SU-DHL-6 (cell line): Measurements from ENCODE around the gene MRGPRF.

Experiments
- H2AFZ ChIP-seq: fragments of 200-600 bp; sonication (generic); 2 replicates; pipeline ENCODE4 v1.6.1; 2014; ENCODE audit warnings: low read depth, mild to moderate bottlenecking, moderate library complexity, mixed read lengths, antibody characterized with exemption, low read length; ENCODE audit not compliant: severe bottlenecking
- H3F3A ChIP-seq: fragments of 200-600 bp; shearing (Covaris generic); 2 replicates; pipeline ENCODE4 v1.6.0; 2016; ENCODE audit warnings: antibody characterized with exemption, mild to moderate bottlenecking; ENCODE audit not compliant: insufficient read depth
- H3K27ac ChIP-seq: fragments of 200-600 bp; sonication (generic); 2 replicates; pipeline ENCODE4 v1.5.1; 2016; ENCODE audit warnings: low read depth, mild to moderate bottlenecking, low read length, moderate library complexity, mixed read lengths
- H3K27me3 ChIP-seq: fragments of 200-600 bp; sonication (generic), shearing (Covaris generic); 2 replicates; pipeline ENCODE4 v1.6.0; 2014; ENCODE audit warnings: mild to moderate bottlenecking, low read length
- H3K36me3 ChIP-seq: fragments of 200-600 bp; sonication (generic); 2 replicates; pipeline ENCODE4 v1.6.1; 2014; ENCODE audit warnings: mild to moderate bottlenecking, low read length, mixed read lengths
- H3K4me2 ChIP-seq: fragments of 300-600, 200-600 bp; shearing (Covaris generic), sonication (generic); 2 replicates; pipeline ENCODE4 v1.6.0; 2014; ENCODE audit warnings: low read length, low read depth, mild to moderate bottlenecking; ENCODE audit not compliant: poor library complexity, severe bottlenecking
- H3K4me3 ChIP-seq: fragments of 200-600 bp; sonication (generic); 2 replicates; pipeline ENCODE4 v1.5.1; 2014; ENCODE audit warnings: antibody characterized with exemption, low read length, mild to moderate bottlenecking, mixed read lengths; ENCODE audit not compliant: insufficient read depth, poor library complexity, severe bottlenecking
- H3K79me2 ChIP-seq: fragments of 200-600 bp; sonication (generic); 2 replicates; pipeline ENCODE4 v1.6.1; 2014; ENCODE audit warnings: mild to moderate bottlenecking, low read length, moderate library complexity; ENCODE audit not compliant: insufficient read depth
- H3K9ac ChIP-seq: fragments of 200-600 bp; sonication (generic); 2 replicates; pipeline ENCODE4 v1.7.0; 2014; ENCODE audit warnings: mild to moderate bottlenecking, low read length
- H3K9me2 ChIP-seq: fragments of 200-600 bp; sonication (generic); replicated peaks from 2 replicates; pipeline ENCODE4 v1.6.1; 2014; ENCODE audit warnings: low read length; ENCODE audit not compliant: insufficient read depth
- H3K9me3 ChIP-seq: fragments of 200-600 bp; sonication (generic); 2 replicates; pipeline ENCODE4 v1.6.1; 2014; ENCODE audit warnings: low read length, mixed read lengths; ENCODE audit not compliant: insufficient read depth
- H4K20me1 ChIP-seq: fragments of 200-600 bp; sonication (generic); 2 replicates; pipeline ENCODE4 v1.6.1; 2014; ENCODE audit warnings: low read depth, mild to moderate bottlenecking, antibody characterized with exemption, low read length, moderate library complexity, mixed read lengths
- CTCF ChIP-seq: fragments of 200-600 bp; sonication (generic); IDR thresholded peaks from one replicate; pipeline ENCODE4 v1.5.1; 2017; ENCODE audit warnings: antibody characterized with exemption, mild to moderate bottlenecking, low read length, moderate library complexity; ENCODE audit not compliant: insufficient read depth, poor library complexity, severe bottlenecking
- EZH2phosphoT487 ChIP-seq: fragments of 200-600 bp; sonication (generic), shearing (Covaris generic); conservative IDR thresholded peaks from 2 replicates; pipeline ENCODE4 v1.6.1; 2018; ENCODE audit warnings: mild to moderate bottlenecking, antibody characterized with exemption, low read length, moderate library complexity, mixed read lengths

The MRGPRF gene

GRCh38 chr11:69041516-69041915 lies 28.5 kb upstream of the MRGPRF start:
- H3K4me2 ChIP-seq, result no peak overlapping the region
- H3F3A ChIP-seq, result no peaks in the 10 kb centered on the region
- no peak overlapping the region for H3K27ac ChIP-seq
- no peaks in the 10 kb centered on the region for H3K9me3 ChIP-seq
- no peaks in the 10 kb centered on the region for H3K36me3 ChIP-seq
- TF ChIP-seq EZH2phosphoT487 (no peak), CTCF (no peak)
- H2AFZ ChIP-seq, result no peak overlapping the region
- H3K4me3 ChIP-seq, result no peak overlapping the region
- no peaks in the 10 kb centered on the region for H4K20me1 ChIP-seq
- H3K9ac ChIP-seq, result no peak overlapping the region
- H3K9me2 ChIP-seq, result no peaks in the 10 kb centered on the region
- no peaks in the 10 kb centered on the region for H3K27me3 ChIP-seq
- H3K79me2 ChIP-seq, result no peaks in the 10 kb centered on the region

GRCh38 chr11:69040581-69041260 lies 27.7 kb upstream of the MRGPRF start:
- TF ChIP-seq EZH2phosphoT487 (no peak), CTCF (no peak)
- Histone ChIP-seq H2AFZ (no peak overlapping the region), H3K27ac (no peak overlapping the region), H3K79me2 (no peaks in the 10 kb centered on the region), H3K27me3 (no peaks in the 10 kb centered on the region), H3K9ac (no peak overlapping the region), H4K20me1 (no peaks in the 10 kb centered on the region), H3K36me3 (no peaks in the 10 kb centered on the region), H3K4me2 (no peak overlapping the region), H3K4me3 (no peak overlapping the region), H3F3A (no peaks in the 10 kb centered on the region), H3K9me3 (no peaks in the 10 kb centered on the region), H3K9me2 (no peaks in the 10 kb centered on the region)

- no peaks in the 10 kb centered on the region for H3K79me2 ChIP-seq
- no peaks in the 10 kb centered on the region for H3F3A ChIP-seq
- H2AFZ ChIP-seq, result no peak overlapping the region
- H3K27ac ChIP-seq, result no peak overlapping the region
- no peaks in the 10 kb centered on the region for H3K27me3 ChIP-seq
- H3K36me3 ChIP-seq, result no peaks in the 10 kb centered on the region
- no peaks in the 10 kb centered on the region for H4K20me1 ChIP-seq
- no peak for TF ChIP-seq EZH2phosphoT487
- no peak for TF ChIP-seq CTCF
- H3K4me2 ChIP-seq, result no peak overlapping the region
- no peak overlapping the region for H3K4me3 ChIP-seq
- H3K9me2 ChIP-seq, result no peaks in the 10 kb centered on the region
- H3K9me3 ChIP-seq, result no peaks in the 10 kb centered on the region
- H3K9ac ChIP-seq, result no peak overlapping the region
Observed at GRCh38 chr11:69040051-69040450, 27.0 kb upstream of the MRGPRF start.
